MM.1S (cell line): Measurements from ENCODE around the gene FUT8.

ENCODE experiments used
- DNase-seq: peaks from one replicate; pipeline ENCODE4 v3.0.0-alpha.2; 2015
- H2AFZ ChIP-seq: fragments of 300-600 bp; sonication (generic); 2 replicates; pipeline ENCODE4 v1.6.0; 2016; ENCODE audit warnings: antibody characterized with exemption, low read length
- H3F3A ChIP-seq: fragments of 300-600 bp; sonication (generic); 2 replicates; pipeline ENCODE4 v1.6.1; 2016; ENCODE audit warnings: mild to moderate bottlenecking, antibody characterized with exemption, low read length, moderate library complexity, mixed read lengths; ENCODE audit not compliant: insufficient read depth
- H3K27ac ChIP-seq: fragments of 300-600 bp; sonication (generic); 2 replicates; pipeline ENCODE4 v1.5.1; 2016; ENCODE audit warnings: mild to moderate bottlenecking, low read length
- H3K27me3 ChIP-seq: fragments of 300-600 bp; sonication (generic); replicated peaks from 2 replicates; pipeline ENCODE4 v1.6.0; 2016; ENCODE audit warnings: low read length; ENCODE audit not compliant: insufficient read depth
- H3K36me3 ChIP-seq: fragments of 300-600 bp; sonication (generic); replicated peaks from 2 replicates; pipeline ENCODE4 v1.6.1; 2016; ENCODE audit warnings: mild to moderate bottlenecking, low read length, mixed read lengths; ENCODE audit not compliant: insufficient read depth
- H3K4me1 ChIP-seq: fragments of 300-600 bp; sonication (generic); 2 replicates; pipeline ENCODE4 v1.6.1; 2016; ENCODE audit warnings: low read length, mixed read lengths
- H3K4me2 ChIP-seq: fragments of 300-600 bp; sonication (generic); 2 replicates; pipeline ENCODE4 v1.6.0; 2016; ENCODE audit warnings: low read depth, low read length
- H3K4me3 ChIP-seq: fragments of 300-600 bp; sonication (generic); 2 replicates; pipeline ENCODE4 v1.5.1; 2016; ENCODE audit warnings: low read length, mixed read lengths
- H3K79me2 ChIP-seq: fragments of 300-600 bp; sonication (generic); 2 replicates; pipeline ENCODE4 v1.6.1; 2016; ENCODE audit warnings: mixed run types, low read length, mixed read lengths
- H3K9ac ChIP-seq: fragments of 300-600 bp; sonication (generic); 2 replicates; pipeline ENCODE4 v1.6.1; 2016; ENCODE audit warnings: low read length, mixed read lengths
- H3K9me2 ChIP-seq: fragments of 300-600 bp; sonication (generic); replicated peaks from 2 replicates; pipeline ENCODE4 v1.6.1; 2016; ENCODE audit warnings: mild to moderate bottlenecking, low read length, mixed read lengths; ENCODE audit not compliant: insufficient read depth
- H3K9me3 ChIP-seq: fragments of 300-600 bp; sonication (generic); replicated peaks from 2 replicates; pipeline ENCODE4 v1.6.1; 2016; ENCODE audit warnings: mild to moderate bottlenecking, low read length, mixed read lengths; ENCODE audit not compliant: insufficient read depth
- H4K20me1 ChIP-seq: fragments of 300-600 bp; sonication (generic); 2 replicates; pipeline ENCODE4 v1.6.1; 2016; ENCODE audit warnings: mild to moderate bottlenecking, low read length, moderate library complexity, mixed read lengths; ENCODE audit not compliant: insufficient read depth
- EZH2 ChIP-seq: fragments of 300-600 bp; sonication (generic); optimal IDR thresholded peaks from 2 replicates; pipeline ENCODE3; 2017; ENCODE audit warnings: low read depth, mild to moderate bottlenecking, antibody characterized with exemption, low read length, mixed read lengths
- EZH2phosphoT487 ChIP-seq: fragments of 300-600 bp; sonication (generic); IDR thresholded peaks from 2 replicates; pipeline ENCODE4 v1.6.1; 2018; ENCODE audit warnings: antibody characterized with exemption, low read length
- TF ChIP-seq, protein P1 (sequence below): fragments of 300-600 bp; sonication (generic); IDR thresholded peaks from 2 replicates; pipeline ENCODE4 v1.5.1; 2016; ENCODE audit warnings: antibody characterized with exemption, low read length, mixed read lengths

Gene FUT8

DNA sequence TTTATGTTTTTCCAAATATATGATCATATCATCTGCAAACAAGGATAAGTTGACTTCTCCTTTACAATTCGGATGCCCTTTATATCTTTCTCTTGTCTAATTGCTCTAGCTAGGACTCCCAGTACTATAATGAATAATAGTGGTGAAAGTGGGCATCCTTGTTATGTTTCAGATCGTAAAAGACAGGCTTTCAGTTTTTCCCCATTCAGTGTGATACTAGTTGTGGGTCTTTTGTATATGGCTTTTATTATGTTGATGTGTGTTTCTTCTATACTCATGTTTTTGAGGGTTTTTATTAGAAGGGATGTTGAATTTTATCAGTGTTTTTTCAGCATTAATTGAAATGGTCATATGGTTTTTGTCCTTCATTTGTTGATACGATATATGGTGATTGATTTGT, 97.3 kb downstream of the FUT8 start:
- Histone ChIP-seq H4K20me1 (no peaks in the 10 kb centered on the region), H2AFZ (no peak overlapping the region), H3K9ac (no peak overlapping the region), H3K9me2 (no peaks in the 10 kb centered on the region), H3K9me3 (no peaks in the 10 kb centered on the region), H3K27ac (no peak overlapping the region), H3K27me3 (no peaks in the 10 kb centered on the region), H3K4me1 (no peaks in the 10 kb centered on the region), H3K36me3 (no peaks in the 10 kb centered on the region), H3F3A (no peaks in the 10 kb centered on the region), H3K4me2 (no peak overlapping the region), H3K79me2 (peaks cover 4% of the 10 kb centered on the region), H3K4me3 (no peak overlapping the region)
- DNase-seq: no peak
- no peak for TF ChIP-seq EZH2phosphoT487
- no peak for TF ChIP-seq EZH2
- TF ChIP-seq, protein P1, sequence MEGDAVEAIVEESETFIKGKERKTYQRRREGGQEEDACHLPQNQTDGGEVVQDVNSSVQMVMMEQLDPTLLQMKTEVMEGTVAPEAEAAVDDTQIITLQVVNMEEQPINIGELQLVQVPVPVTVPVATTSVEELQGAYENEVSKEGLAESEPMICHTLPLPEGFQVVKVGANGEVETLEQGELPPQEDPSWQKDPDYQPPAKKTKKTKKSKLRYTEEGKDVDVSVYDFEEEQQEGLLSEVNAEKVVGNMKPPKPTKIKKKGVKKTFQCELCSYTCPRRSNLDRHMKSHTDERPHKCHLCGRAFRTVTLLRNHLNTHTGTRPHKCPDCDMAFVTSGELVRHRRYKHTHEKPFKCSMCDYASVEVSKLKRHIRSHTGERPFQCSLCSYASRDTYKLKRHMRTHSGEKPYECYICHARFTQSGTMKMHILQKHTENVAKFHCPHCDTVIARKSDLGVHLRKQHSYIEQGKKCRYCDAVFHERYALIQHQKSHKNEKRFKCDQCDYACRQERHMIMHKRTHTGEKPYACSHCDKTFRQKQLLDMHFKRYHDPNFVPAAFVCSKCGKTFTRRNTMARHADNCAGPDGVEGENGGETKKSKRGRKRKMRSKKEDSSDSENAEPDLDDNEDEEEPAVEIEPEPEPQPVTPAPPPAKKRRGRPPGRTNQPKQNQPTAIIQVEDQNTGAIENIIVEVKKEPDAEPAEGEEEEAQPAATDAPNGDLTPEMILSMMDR: no peak

DNA sequence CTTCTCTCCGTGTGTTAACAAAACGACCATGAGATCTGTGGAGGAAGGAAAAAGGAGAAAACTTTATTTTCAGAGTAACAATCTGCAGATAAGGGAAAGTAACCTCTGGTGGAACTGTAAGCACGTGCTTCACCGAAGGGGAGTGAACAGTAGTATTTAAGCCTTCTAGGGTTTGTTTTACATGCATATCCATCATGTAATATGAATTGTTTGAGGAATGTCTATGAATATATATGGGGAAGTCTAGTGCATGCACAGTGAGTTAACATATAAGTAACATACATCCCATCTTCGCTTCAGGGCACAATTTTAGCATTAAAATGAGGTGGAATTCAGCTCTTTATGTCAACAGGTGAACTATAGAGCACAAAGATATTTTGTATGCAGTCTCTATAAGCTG, 101.1 kb downstream of the FUT8 start:
- Histone ChIP-seq H3K4me3 (no peak overlapping the region), H3K9ac (no peak overlapping the region), H3K9me2 (no peaks in the 10 kb centered on the region), H3K27ac (no peak overlapping the region), H3K27me3 (no peaks in the 10 kb centered on the region), H3F3A (no peaks in the 10 kb centered on the region), H3K9me3 (no peaks in the 10 kb centered on the region), H3K4me1 (no peaks in the 10 kb centered on the region), H4K20me1 (no peaks in the 10 kb centered on the region), H3K36me3 (no peaks in the 10 kb centered on the region), H3K79me2 (peaks cover 4% of the 10 kb centered on the region), H3K4me2 (no peak overlapping the region), H2AFZ (no peak overlapping the region)
- DNase-seq: no peak
- no peak for TF ChIP-seq EZH2phosphoT487
- TF ChIP-seq, protein P1: no peak
- no peak for TF ChIP-seq EZH2

DNA sequence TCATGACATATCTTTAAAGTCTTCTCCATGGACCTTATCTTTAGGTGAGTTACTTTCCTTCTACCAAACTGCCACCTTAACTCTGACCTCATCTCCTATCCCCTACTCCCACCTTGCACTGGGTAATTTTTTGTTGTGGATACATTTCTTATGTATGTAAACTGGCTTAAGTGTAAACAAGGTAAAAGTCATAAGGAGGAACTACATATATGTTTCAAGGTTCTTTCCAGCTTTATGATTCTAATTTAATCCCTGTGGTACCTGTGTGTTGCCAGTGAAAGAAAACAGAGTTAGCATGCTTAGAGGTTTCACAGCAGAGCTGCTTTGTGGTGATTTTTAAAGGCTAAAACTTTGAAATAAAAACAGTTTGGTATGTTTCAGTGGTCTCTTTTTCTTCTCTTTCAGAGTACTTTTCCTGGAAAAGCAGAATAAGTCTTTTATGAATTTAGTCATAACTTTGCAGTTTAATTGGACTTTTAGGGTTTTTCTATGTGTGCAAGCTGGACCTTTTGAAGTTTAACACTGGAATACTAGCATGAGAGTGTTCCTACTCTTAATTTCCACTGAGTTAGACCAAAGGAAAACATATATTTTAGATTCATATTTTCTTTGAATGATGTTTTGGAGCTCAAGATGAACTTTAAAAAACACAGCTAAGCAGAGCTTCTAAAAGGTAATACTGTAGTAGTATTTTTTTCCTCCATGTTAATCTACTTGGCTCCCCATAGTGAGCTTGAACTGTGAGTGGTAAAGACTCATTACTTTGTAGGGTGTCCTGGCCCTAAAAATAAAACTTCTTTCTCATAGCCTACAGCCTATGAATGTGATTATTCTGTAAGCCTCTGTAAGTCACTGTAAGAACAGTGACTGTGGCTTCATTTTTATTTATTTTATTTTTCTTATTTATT, 105.4 kb downstream of the FUT8 start:
- Histone ChIP-seq H3K9ac (no peak overlapping the region), H3K9me3 (no peaks in the 10 kb centered on the region), H2AFZ (no peak overlapping the region), H3K4me1 (no peaks in the 10 kb centered on the region), H3F3A (no peaks in the 10 kb centered on the region), H3K36me3 (no peaks in the 10 kb centered on the region), H4K20me1 (no peaks in the 10 kb centered on the region), H3K27me3 (no peaks in the 10 kb centered on the region), H3K27ac (no peak overlapping the region), H3K9me2 (no peaks in the 10 kb centered on the region), H3K4me3 (no peak overlapping the region), H3K4me2 (no peak overlapping the region), H3K79me2 (no peaks in the 10 kb centered on the region; the same call in 1 of the 2 replicates)
- TF ChIP-seq, protein P1: no peak
- TF ChIP-seq EZH2phosphoT487 (no peak), EZH2 (no peak)
- DNase-seq: no peak
